Heart right ventricle (tissue), 16 donors: ENCODE data around the gene NEB. TPM values are rescaled to one million over a fixed set of nuclear protein-coding genes. Genes with fewer than 3 reads are reported as not detected.

Experiments
- ATAC-seq, 8 donors: fragments of 200-7000 bp; cut with Tn5 transposase; one replicate each; pipeline ENCODE4 v1.9.1; 2020; ENCODE audit warnings: mild to moderate bottlenecking in 8 of 8, moderate library complexity in 8 of 8, moderate number of reproducible peaks in 1 of 8
- DNase-seq, 2 donors: peaks; one replicate each; pipeline ENCODE4 v3.0.0-alpha.2; 2020
- H3K27ac ChIP-seq, 10 donors: fragments of 200-600 bp; sonication (generic) in 2 of 10; one replicate each; pipeline versions ENCODE4 v1.5.0 to v1.8.0; 2020 to 2022; ENCODE audit warnings: mild to moderate bottlenecking in 3 of 10
- H3K27me3 ChIP-seq, 7 donors: fragments of 200-600 bp; one replicate each; pipeline ENCODE4 v1.8.0; 2021 to 2022; ENCODE audit warnings: mild to moderate bottlenecking in 2 of 7
- H3K36me3 ChIP-seq, 9 donors: fragments of 200-600 bp; sonication (generic) in 1 of 9; one replicate each; pipeline versions ENCODE4 v1.5.0 to v1.8.0; 2020 to 2022; ENCODE audit warnings: mild to moderate bottlenecking in 2 of 9
- H3K4me1 ChIP-seq, 9 donors: fragments of 200-600 bp; sonication (generic) in 1 of 9; one replicate each; pipeline versions ENCODE4 v1.5.0 to v1.8.0; 2020 to 2022; ENCODE audit warnings: mild to moderate bottlenecking in 4 of 9
- H3K4me3 ChIP-seq, 10 donors: fragments of 200-600 bp; sonication (generic) in 2 of 10; one replicate each; pipeline versions ENCODE4 v1.5.0 to v1.8.0; 2020 to 2022; ENCODE audit warnings: mild to moderate bottlenecking in 7 of 10, moderate library complexity in 2 of 10
- H3K9me3 ChIP-seq, 11 donors: fragments of 200-600 bp in 10 of 11; sonication (generic) in 2 of 11; one replicate each; pipeline versions ENCODE4 v1.5.0 to v1.8.0; 2013 to 2022; ENCODE audit warnings: mild to moderate bottlenecking in 2 of 11, control low read depth in 1 of 11, moderate library complexity in 1 of 11
- CTCF ChIP-seq, 9 donors: fragments of 200-600 bp; sonication (generic) in 2 of 9; IDR thresholded peaks; one replicate each; pipeline versions ENCODE4 v1.5.0 to v1.8.0; 2021 to 2022; ENCODE audit warnings: antibody characterized with exemption in 9 of 9, mild to moderate bottlenecking in 5 of 9, moderate library complexity in 1 of 9
- WGBS, 2 donors: extraction: QIAGEN DNeasy Blood & Tissue Kit; methylation state at CpG; one replicate each; pipeline ENCODE4 v1.1.7; 2013; ENCODE audit warnings: inconsistent platforms in 1 of 2; 5-methylcytosine and 5-hydroxymethylcytosine counted together
- intact Hi-C, 10 donors: fragments of 100-400 bp; cut with DNase I; formaldehyde crosslinking; loops; one replicate each; pipeline versions ENCODE4 v1.11.1 to v1.14.2; 2022
- polyA plus RNA-seq, 2 donors: library from polyadenylated mRNA; stranded (reverse); fragments of 200-250 nt; gene quantifications; one replicate each; pipeline ENCODE4 v1.2.3, GENCODE V29; 2013
- total RNA-seq, 10 donors: library from RNA; stranded (reverse); fragmentation: NEBNext Ultra II Directional in 3 of 10; extraction: Animal tissue kit (Norgen Biotek cat#: 25700) in 3 of 10; gene quantifications; one replicate each; pipeline versions ENCODE4 v1.2.1 to v1.2.4, GENCODE V29; 2021 to 2023
- donor health status: Arrhythmogenic right ventricular cardiomyopathy.
- donor health status: ischemic (EF 13 %, LVEDD 7.1; RV severe dilation, severe dysfunction).
- donor health status: healthy with polysubstance abuse.
- donor health status: DM: no; HTN: yes; CAD: no.
- donor health status: DM: no; HTN: no; CAD: no.
- donor health status: ischemic (EF 25% LVEDD 6.9; RV normal size, moderate dysfunction).
- donor health status: ischemic (EF 25% LVEDD 5.7; RV mildly dilated, moderate dysfunction).
- donor health status: healthy.
- donor health status: DM: yes; HTN: yes; CAD: no.
- donor health status: Ischemic cardiomyopathy.
- donor health status: ischemic (EF 35%, LVEDD 5.7; RV mildly dilated, moderate dysfunction).
- donor health status: nonischemic (EF 11% LVEDD 7.7; RV severe dilation, severe dysfunction).
- donor health status: DM: yes; HTN: yes; CAD: no.
- donor health status: PGD.
- donor health status: ischemic (EF 29% LVEDD 5.4; RV normal size, mild dysfunction).
- donor health status: nonischemic (EF 23%, LVEDD 6.1; RV moderate dilation, normal function).

The NEB gene
- total and polyA plus RNA-seq, 12 donors = 0.32 to 19.4 (median 3.8) TPM

- H3K27me3 ChIP-seq = no peaks in the 10 kb centered on the region
- TF ChIP-seq CTCF (IDR thresholded peaks at IDR 0.05) = no peak
- intact Hi-C loops = no loop called here
- DNase-seq = no peak
- 97 to 98% methylated on average over 1 of the region's 1 CpG for WGBS, 2 donors
- H3K9me3 ChIP-seq = peaks cover 0 to 5% (median 0%) of the 10 kb centered on the region in 11 donors
- no peak overlapping the region for H3K4me3 ChIP-seq
- peaks cover 0 to 22% (median 0%) of the 10 kb centered on the region in 9 donors for H3K4me1 ChIP-seq
- ATAC-seq = no peak
- peaks cover 0 to 89% (median 15%) of the 10 kb centered on the region in 9 donors for H3K36me3 ChIP-seq
- no peak overlapping the region for H3K27ac ChIP-seq
Measured at GRCh38 chr2:151476287-151476686, 258.0 kb downstream of the NEB start.

- DNase-seq (no peak), ATAC-seq (no peak)
- TF ChIP-seq CTCF (IDR thresholded peaks at IDR 0.05) = no peak
- Histone ChIP-seq H3K9me3 (peaks cover 0 to 12% (median 0%) of the 10 kb centered on the region in 11 donors), H3K36me3 (peaks cover 0 to 90% (median 27%) of the 10 kb centered on the region in 9 donors), H3K27ac (no peak overlapping the region), H3K27me3 (no peaks in the 10 kb centered on the region), H3K4me3 (no peak overlapping the region), H3K4me1 (peaks cover 0 to 22% (median 0%) of the 10 kb centered on the region in 9 donors)
- 47 to 63% methylated on average over 2 of the region's 2 CpGs for WGBS, 2 donors
- intact Hi-C loops = no loop called here
Measured at GRCh38 chr2:151475071-151475470, 259.2 kb downstream of the NEB start.

- no peak for TF ChIP-seq CTCF (IDR thresholded peaks at IDR 0.05)
- intact Hi-C loops = no loop called here
- Histone ChIP-seq H3K4me3 (no peak overlapping the region), H3K36me3 (peaks cover 0 to 98% (median 48%) of the 10 kb centered on the region in 9 donors), H3K9me3 (peaks cover 0 to 12% (median 0%) of the 10 kb centered on the region in 11 donors), H3K27ac (no peak overlapping the region), H3K4me1 (peaks cover 0 to 22% (median 0%) of the 10 kb centered on the region in 9 donors), H3K27me3 (no peaks in the 10 kb centered on the region)
- no peak for ATAC-seq
- 87 to 90% methylated on average over 3 of the region's 3 CpGs for WGBS, 2 donors
- DNase-seq = no peak
Measured at GRCh38 chr2:151472966-151473365, 261.3 kb downstream of the NEB start.

- WGBS, 2 donors = 99 to 100% methylated on average over 1 of the region's 1 CpG
- TF ChIP-seq CTCF (IDR thresholded peaks at IDR 0.05) = no peak
- intact Hi-C loops = no loop called here
- Histone ChIP-seq H3K9me3 (peaks cover 0 to 12% (median 0%) of the 10 kb centered on the region in 11 donors), H3K4me3 (no peak overlapping the region), H3K27me3 (no peaks in the 10 kb centered on the region), H3K27ac (no peak overlapping the region), H3K4me1 (peaks cover 0 to 13% (median 0%) of the 10 kb centered on the region in 9 donors), H3K36me3 (peaks cover 0 to 98% (median 63%) of the 10 kb centered on the region in 9 donors)
- ATAC-seq (no peak), DNase-seq (no peak)
Measured at GRCh38 chr2:151470556-151470955, 263.7 kb downstream of the NEB start.
